BJ (cell line): Measurements from ENCODE around the gene SCG3. TPM values are rescaled to one million over a fixed set of nuclear protein-coding genes. Genes with fewer than 3 reads are reported as not detected.

Experiments used
- CTCF ChIA-PET: fragments of 350-600 bp; formaldehyde crosslinking; extraction: SDS; loops from one replicate; lab custom pipeline; 2021; ENCODE audit warnings: antibody characterized with exemption, inconsistent platforms; lab: Yijun Ruan, JAX
- POLR2A ChIA-PET: fragments of 300-600 bp; sonication (Branson Sonifier 250); formaldehyde crosslinking; extraction: SDS; loops from one replicate; lab custom pipeline; 2021; ENCODE audit warnings: antibody characterized with exemption; lab: Charles Lee
- DNase-seq: peaks from one replicate; pipeline ENCODE4 v3.0.0-alpha.2; 2011; ENCODE audit warnings: low read depth
- H3K27me3 ChIP-seq: 2 replicates; pipeline ENCODE4 v1.6.0; 2011; ENCODE audit warnings: low read length; ENCODE audit not compliant: control insufficient read depth, insufficient read depth
- H3K36me3 ChIP-seq: 2 replicates; pipeline ENCODE4 v1.5.1; 2011; ENCODE audit warnings: low read length; ENCODE audit not compliant: control insufficient read depth, insufficient read depth
- H3K4me3 ChIP-seq: 2 replicates; pipeline ENCODE4 v1.5.1; 2011; ENCODE audit warnings: low read depth, mild to moderate bottlenecking, control low read depth, low read length
- polyA plus RNA-seq: library from polyadenylated mRNA; depleted of rRNA; stranded (reverse); fragments of >200 nt; gene quantifications from 2 replicates; pipeline ENCODE4 v1.2.3, GENCODE V29; 2011
- TF ChIP-seq, protein P1 (sequence below): IDR thresholded peaks from 2 replicates; pipeline ENCODE4 v1.5.1; 2011; ENCODE audit warnings: low read depth, mild to moderate bottlenecking, control low read depth, inconsistent platforms, low read length, moderate library complexity; ENCODE audit not compliant: insufficient read depth

SCG3 gene
- polyA plus RNA-seq, 1 experiment: not detected

- no peak for DNase-seq
Measured at GRCh38 chr15:51678096-51678495, 3.2 kb upstream of the SCG3 start.

DNA sequence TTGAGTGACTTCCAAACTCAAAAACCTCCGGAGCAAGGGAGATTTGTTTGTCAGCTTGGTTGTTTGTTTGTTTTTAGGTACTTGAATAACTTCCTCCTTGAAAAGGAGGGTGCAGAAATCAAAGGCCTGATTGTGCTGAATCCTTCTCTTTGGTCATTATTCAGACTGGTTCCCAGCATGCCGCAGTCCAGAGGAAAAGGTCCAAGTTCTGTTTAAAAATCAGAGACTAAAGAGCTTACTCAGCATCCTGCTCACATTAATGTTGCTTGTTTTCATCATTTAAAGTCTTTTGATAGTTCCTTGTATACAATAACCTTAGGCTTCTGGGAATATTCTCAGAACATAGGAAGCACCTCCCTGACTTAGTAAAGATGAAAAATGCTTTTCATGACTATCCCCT lies 982 bp upstream of the SCG3 start:
- CTCF ChIA-PET: interaction anchor here (2.2 to 2.9 kb wide), 2 partner anchors 30 to 95 kb away, joined by 5 to 8 read pairs; no protein-coding TSS in a partner anchor
- TF ChIP-seq, protein P1, sequence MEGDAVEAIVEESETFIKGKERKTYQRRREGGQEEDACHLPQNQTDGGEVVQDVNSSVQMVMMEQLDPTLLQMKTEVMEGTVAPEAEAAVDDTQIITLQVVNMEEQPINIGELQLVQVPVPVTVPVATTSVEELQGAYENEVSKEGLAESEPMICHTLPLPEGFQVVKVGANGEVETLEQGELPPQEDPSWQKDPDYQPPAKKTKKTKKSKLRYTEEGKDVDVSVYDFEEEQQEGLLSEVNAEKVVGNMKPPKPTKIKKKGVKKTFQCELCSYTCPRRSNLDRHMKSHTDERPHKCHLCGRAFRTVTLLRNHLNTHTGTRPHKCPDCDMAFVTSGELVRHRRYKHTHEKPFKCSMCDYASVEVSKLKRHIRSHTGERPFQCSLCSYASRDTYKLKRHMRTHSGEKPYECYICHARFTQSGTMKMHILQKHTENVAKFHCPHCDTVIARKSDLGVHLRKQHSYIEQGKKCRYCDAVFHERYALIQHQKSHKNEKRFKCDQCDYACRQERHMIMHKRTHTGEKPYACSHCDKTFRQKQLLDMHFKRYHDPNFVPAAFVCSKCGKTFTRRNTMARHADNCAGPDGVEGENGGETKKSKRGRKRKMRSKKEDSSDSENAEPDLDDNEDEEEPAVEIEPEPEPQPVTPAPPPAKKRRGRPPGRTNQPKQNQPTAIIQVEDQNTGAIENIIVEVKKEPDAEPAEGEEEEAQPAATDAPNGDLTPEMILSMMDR: no peak
- Histone ChIP-seq H3K4me3 (no peak overlapping the region), H3K36me3 (no peaks in the 10 kb centered on the region), H3K27me3 (peaks cover 2% of the 10 kb centered on the region; the same call in 1 of the 2 replicates)
- POLR2A ChIA-PET: no interaction called here
- no peak for DNase-seq

More at GRCh38 chr15:51678096-51678495, 3.2 kb upstream of the SCG3 start:
- Histone ChIP-seq H3K4me3 (no peak overlapping the region), H3K27me3 (peaks cover 2% of the 10 kb centered on the region; the same call in 1 of the 2 replicates), H3K36me3 (no peaks in the 10 kb centered on the region)
- ChIA-PET POLR2A (no interaction called here), CTCF (no interaction called here)
- TF ChIP-seq, protein P1: no peak

DNA sequence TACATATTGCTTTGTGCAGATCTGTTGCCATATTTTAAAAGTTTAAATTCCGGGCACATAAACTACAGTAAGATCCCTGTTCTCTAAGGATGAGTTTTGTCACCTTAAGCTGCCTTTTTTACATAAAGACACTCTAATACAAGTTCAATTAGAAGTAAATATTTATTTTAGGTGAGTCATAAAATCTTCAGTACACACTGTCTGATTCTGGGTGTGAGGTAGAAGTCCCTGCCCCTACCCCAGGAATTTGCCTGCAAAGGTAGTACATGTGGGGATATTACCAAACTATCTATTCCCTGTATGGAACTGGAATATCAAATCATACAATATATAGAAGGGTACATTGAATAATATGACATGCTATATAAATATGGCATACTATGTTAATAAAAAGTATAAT lies 6.3 kb downstream of the SCG3 start:
- Histone ChIP-seq H3K27me3 (peaks cover 2% of the 10 kb centered on the region; the same call in 1 of the 2 replicates), H3K4me3 (no peak overlapping the region), H3K36me3 (no peaks in the 10 kb centered on the region)
- TF ChIP-seq, protein P1: no peak
- ChIA-PET POLR2A (no interaction called here), CTCF (interaction anchor here (0.6 to 1.9 kb wide), 2 partner anchors 78 to 85 kb away, joined by 3 to 5 read pairs; no protein-coding TSS in a partner anchor)
- DNase-seq: no peak

- CTCF ChIA-PET: interaction anchor here (0.9 to 1.9 kb wide), 6 partner anchors 14 to 367 kb away, joined by 3 to 17 read pairs (median 3); no protein-coding TSS in a partner anchor
- peaks cover 2% of the 10 kb centered on the region; the same call in 1 of the 2 replicates for H3K27me3 ChIP-seq
Measured at GRCh38 chr15:51688863-51689262, 7.6 kb downstream of the SCG3 start.

GRCh38 chr15:51692154-51692553 lies 10.9 kb downstream of the SCG3 start:
- ChIA-PET POLR2A (no interaction called here), CTCF (interaction anchor here (5.9 kb wide), 1 partner anchor 85 kb away, joined by 25 read pairs; no protein-coding TSS in a partner anchor)
- no peak for DNase-seq
- TF ChIP-seq, protein P1: no peak
- H3K36me3 ChIP-seq: no peaks in the 10 kb centered on the region
- no peak overlapping the region for H3K4me3 ChIP-seq
- H3K27me3 ChIP-seq: peaks cover 4% of the 10 kb centered on the region; the same call in 1 of the 2 replicates

More at GRCh38 chr15:51688863-51689262, 7.6 kb downstream of the SCG3 start:
- TF ChIP-seq, protein P1: 0 out of 2 replicates have a peak, but pooled peaks have one; percentile 22
- POLR2A ChIA-PET: no interaction called here
- Histone ChIP-seq H3K4me3 (no peak overlapping the region), H3K36me3 (no peaks in the 10 kb centered on the region)
- DNase-seq: no peak
